Measurements from ENCODE around the gene ACAD11.

ACAD11 gene

DNA sequence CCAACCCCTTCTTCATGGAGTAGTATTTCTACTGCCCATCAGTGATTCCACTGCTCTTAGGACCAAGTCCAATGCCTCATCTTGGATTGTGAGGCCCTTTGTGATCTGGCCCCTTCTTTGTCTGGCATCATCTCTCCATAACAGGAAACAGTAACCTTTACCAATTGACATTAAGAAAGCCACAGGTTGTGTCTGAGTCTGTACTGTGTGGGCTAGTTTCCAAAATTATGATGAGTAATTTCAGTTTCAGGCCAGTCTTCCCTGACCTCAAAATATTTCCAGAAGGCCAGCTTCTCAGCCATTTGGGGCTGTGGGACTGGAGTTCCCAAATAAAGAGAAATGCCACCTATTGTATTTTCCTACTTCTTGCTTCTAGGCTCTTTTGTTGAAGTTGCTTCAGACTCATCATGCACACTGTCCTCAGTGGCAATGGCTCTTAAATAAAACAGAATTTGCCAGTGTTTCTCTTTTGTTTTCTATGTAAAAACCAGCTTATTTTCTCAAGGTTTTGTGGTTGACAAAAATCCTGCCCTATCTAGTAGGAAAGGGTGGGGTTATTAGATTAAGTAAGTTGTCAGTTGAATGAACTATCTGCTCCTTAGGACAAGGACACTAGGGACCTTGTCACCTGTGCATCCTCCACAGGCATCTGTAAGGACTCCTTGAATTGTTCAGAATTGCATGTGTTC, 109.6 kb downstream of the ACAD11 start:
- no peak for DNase-seq

DNA sequence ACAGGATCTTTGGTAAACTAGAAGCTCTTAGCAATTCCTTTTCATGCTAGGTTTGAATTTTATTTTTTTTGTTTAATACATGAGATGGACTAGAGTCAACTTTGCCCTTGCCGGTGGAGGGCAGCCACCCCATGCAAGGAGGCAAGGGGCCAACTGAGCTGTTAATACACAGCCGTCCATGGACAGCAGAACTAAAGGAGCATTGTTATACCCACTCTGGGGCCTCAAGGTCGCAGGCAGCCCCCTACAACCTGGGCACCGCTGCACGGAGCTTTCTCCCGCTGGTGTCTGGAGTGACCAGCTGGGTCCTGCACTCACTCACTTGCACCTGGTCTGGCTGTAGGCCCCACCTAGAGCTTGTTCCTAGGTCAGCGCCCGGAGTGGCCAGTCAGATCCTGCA, 110.4 kb downstream of the ACAD11 start:
- DNase-seq: no peak

GRCh38 chr3:132545471-132545870, 114.1 kb downstream of the ACAD11 start:
- DNase-seq: no peak

- no peak for DNase-seq
Measured at GRCh38 chr3:132544130-132544529, 115.5 kb downstream of the ACAD11 start.

DNA sequence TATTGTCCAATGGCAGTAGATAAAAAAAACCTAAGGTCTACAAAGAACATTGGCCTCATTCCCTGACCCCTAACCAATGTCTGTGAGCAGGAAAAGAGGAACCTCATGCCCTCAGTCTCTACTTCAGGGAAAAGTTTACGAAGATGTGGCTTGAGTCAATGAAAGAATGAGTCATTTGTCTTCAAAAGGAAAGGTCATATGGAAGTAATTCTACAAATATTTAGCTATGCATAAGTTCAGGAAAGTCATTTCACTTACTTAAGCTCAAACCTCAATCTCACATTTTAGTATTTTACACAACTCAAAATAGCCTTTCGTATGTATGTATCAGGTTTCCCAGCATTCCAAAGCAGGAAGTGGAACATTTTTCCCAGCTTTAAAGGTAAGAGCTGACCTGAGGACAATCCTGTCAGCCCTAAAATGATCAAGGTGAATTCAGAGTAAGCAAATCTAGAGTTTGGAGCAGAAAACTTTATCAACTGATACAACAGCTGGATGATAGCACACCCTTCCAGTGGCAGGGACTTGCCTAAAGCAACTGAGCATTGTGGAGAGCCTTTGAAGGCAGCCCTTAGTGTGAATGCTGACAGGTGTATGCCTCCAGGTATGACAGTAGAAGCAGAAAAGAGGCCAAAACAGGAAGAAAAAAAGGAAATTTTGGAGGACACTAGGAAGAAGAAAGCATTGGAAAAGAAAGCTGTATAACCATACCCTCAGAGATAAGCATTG, 116.4 kb downstream of the ACAD11 start:
- DNase-seq: no peak

DNA sequence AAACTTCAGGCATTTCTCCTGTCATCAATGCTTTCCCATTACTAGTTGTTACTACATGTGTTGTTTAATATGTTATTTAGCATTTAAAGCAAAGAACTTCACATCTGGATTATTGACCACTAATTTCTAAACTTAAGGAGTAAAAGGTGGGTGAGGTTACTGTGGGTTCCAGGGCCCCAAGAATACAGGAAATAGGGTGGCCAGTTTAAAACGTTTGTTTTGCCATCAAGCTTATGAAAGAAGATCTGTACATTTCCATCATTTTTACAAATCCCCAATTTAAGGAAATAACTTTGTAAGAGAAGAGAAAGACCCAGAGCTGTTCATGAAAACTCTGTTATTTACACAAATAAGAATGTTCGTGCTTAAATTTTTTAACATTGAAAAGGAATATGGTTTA, 117.0 kb downstream of the ACAD11 start:
- DNase-seq: no peak

GRCh38 chr3:132539681-132540080, 119.9 kb downstream of the ACAD11 start:
- no peak for DNase-seq

DNA sequence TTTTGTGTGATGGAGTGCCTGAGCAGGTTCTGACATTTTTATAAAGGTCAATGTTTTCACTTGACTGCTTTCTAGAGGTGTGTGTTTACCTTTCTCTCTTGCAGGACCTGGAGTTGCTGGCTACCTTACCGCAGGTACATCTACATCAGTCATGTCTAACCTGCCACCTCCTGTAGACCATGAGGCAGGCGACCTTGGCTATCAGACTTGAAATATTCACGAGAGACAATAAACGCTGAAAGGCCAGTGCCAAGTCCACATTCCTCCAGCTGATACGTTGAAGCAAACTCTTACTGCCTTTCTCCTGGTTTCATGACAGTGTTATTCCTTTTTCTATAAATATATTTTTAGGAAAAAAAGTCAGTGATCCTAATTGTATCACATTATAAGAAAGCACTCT, 121.5 kb downstream of the ACAD11 start:
- no peak for DNase-seq

DNA sequence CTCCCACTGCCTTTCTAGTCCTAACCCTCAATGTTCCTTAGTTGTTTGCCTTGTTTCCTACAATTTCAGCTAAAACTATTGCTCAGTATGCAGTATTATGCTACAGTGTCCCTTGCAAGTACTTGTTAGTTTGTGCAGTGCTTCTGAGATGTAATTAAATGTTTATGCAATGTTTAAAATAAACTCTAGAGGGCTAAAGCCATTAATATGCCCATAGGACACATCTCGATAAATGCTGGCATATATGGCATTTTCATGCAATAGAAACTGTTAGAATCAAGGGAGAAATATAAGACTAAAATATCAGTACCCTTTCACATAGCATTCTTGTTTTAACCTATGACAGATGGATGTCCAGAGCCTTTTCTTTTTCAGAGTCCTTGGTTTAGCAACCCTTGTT, 122.3 kb downstream of the ACAD11 start:
- DNase-seq: no peak

DNA sequence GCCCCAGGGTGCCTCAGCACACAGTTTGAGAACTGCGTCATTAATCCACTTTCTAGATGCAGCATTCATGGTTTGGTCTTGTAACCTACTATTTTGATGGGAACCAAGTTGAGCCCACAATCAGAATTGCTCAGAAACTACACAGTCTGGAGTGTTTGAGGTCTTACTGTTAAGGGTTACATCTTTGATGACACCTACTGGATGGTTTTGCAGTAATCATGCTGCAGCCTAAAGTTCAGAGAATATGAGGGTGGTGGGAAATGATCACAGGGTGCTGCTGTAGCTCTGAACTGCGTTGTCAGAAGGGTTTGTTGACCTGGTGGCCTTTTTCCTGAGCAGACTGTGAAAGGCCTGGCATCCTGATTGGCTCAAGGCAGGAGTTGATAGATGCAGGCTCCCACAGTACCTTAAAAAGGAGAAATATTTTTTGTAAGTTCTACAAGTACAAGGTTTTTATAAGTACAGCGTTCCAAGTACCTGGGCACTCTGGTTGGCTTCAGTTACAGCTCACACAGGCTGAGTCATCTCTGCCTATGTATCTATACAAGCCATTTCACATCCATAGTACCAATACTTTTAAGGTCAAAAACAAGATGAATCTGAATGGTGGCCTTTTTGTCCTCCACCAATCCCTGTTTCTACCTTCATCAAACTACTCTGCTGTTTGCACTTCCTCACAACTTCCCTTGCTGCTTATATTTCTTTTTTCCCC, 123.0 kb downstream of the ACAD11 start:
- no peak for DNase-seq

DNA sequence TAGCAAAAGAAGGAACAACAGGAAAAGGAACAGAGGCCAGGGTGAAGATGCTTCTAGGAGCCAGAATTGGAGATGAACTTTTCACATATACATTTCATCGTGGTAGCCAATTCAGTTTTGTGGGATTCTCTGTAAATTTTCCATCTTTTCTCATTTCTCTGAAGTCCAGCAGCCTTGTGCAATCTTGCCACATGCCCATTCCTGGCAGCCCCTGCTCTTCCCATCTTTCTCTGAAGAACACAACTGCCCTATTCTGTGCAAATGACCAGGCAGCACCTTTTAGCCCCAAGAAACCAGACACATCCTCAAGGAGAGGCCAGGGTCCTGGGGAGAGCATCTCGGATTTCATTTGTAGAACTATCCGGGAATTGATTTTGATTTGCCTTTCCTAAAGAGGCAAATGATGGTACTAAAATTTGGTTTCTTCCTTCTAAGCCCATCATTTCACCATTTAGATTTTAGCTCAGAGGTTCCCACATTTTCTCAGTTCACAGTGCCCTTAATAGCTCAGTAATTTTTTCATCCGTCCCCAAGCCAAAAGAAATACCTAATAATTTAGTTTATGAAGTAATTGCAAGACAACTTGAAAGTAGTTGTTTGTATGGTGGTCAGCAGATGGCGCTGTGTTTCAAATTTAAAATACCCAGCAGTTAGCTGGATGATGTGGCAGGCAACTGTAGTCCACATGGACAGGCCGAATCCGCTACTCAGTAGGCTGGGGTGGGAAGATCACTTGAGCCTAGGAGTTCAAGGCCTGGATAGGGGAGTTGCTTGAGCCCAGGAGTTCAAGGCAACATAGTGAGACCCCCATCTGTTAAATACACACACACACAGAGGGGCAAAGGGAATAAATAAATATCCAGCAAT, 123.8 kb downstream of the ACAD11 start:
- no peak for DNase-seq

DNA sequence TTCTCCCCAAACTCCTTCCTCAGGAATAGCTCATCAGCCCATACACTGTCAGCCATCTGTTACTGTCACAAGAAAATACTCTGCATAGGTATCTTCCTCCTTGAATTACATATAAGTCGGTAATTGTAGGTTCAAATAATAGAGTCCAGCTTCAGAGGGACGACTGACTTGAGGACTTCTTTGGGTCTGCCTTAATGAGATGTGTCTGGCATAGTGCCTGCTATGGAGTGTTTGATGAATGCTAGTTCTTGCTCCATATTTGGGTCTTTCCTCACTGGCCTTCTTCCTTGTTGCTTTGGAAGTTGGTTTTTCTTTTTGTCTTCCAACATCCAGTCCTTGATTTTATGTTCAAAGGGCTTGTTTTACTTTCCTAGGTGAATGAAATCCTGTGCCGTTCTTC, 129.0 kb downstream of the ACAD11 start:
- no peak for DNase-seq

DNA sequence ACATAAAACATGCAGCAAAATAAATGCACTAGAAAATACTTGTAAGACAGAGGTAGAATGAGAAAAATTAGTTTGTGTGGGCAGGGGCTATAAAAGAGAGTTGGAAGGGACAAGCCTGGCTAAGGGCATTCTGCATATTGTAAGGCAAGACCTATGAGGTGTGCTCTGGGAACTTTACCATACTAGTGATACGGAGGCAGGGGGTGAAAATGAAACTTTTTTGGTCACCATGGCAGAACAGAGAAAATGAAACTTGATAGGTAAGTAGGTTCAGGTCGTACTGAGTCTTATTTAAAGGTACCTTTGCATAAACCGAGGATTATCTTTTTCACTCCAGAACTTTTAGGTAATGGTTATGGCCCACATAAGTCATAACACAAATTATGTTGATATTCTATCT, 137.3 kb downstream of the ACAD11 start:
- no peak for DNase-seq

DNA sequence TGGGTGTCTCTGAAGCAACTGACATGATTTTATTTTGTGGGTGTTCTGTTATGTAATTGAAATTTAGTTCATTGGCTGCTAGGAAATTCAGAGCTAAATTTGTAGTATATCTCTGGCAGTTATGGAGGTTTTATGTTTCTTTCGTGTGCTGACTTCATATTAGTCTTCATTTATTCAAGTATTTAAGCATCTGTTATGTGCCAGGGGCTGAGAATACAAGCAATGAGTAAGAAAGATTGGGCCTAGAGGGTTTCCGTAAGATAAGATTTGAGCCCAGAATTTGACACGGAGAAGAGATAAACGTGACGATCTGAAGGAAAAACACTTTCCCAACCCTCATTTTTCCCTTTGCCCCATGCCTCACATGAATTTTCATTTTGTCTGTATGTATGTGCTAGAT, 137.7 kb downstream of the ACAD11 start:
- no peak for DNase-seq

- no peak for DNase-seq
Measured at GRCh38 chr3:132519914-132520313, 139.7 kb downstream of the ACAD11 start.

DNA sequence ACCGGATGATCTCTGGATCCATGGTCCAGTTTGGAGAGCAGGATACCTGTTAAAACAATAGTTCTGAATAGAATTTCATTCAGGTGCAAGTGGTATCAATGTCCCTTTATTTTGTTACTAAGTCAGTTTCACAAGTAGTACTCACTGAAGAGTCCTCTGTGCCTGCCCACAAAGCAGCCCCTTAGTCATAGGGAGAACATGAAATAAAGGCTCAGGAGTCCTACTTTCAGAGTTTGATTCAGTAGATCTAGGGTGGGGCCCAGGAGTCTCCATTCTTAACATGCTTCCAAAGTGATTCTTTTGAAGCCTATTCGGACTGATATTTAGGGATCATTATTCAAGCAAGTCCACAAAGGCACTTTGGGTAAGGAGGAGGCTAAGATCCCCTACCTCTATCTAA, 142.3 kb downstream of the ACAD11 start:
- no peak for DNase-seq

- no peak for DNase-seq
Measured at GRCh38 chr3:132513057-132513456, 146.6 kb downstream of the ACAD11 start.

DNA sequence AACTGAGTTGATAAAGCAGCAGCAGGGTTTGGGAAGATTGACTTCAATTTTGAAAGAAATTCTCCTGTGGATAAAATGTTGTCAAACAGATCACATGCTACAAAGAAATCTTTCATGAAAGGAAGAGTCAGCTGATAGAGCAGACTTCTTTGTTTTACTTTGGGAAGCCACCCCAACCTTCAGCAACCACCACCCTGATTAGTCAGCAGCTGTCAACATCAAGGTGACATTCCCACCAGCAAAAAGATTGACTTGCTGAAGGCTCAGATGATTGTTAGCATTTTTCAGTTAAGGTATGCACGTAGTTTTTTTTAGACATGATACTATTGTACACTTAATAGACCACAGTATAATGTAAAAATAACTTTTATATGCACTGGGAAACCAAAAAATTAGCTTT, 150.1 kb downstream of the ACAD11 start:
- DNase-seq: no peak

- no peak for DNase-seq
Measured at GRCh38 chr3:132509096-132509495, 150.5 kb downstream of the ACAD11 start.

Measured in activated effector memory CD4-positive, alpha-beta T cell treated with Interleukin-2 at 50 U/mL for 16 hours (primary cell).